SHP77 treated with DMSO at 0.1 percent for 48 hours (cell line): ENCODE results near the gene PCDHGA7.
"Not testable (repeated sequence)": the region's sequence is repeated elsewhere in the genome, so short reads cannot be mapped to it uniquely, and the experiment has no call there.

ENCODE experiments used
- DNase-seq: peaks from one replicate; lab custom pipeline; 2025; lab: John Stamatoyannopoulos, UW

The PCDHGA7 gene

GRCh38 chr5:141398608-141399007 is 16.1 kb downstream of the PCDHGA7 start:
- DNase-seq: no peak

- DNase-seq: no peak
Measured at GRCh38 chr5:141399555-141400258, 17.2 kb downstream of the PCDHGA7 start.

GRCh38 chr5:141402553-141403243 is 20.2 kb downstream of the PCDHGA7 start, which contains the start of gene PCDHGA9:
Gene PCDHGA9, plus strand, starts transcription at chr5:141402778. Its CDS starts 175 bp downstream, at chr5:141402953.
- no peak for DNase-seq

- no peak for DNase-seq
Measured at GRCh38 chr5:141403387-141403786, 20.8 kb downstream of the PCDHGA7 start.

GRCh38 chr5:141407790-141408505 is 25.4 kb downstream of the PCDHGA7 start, which contains the start of gene PCDHGB6:
Gene PCDHGB6, plus strand, starts transcription at chr5:141408021. Its CDS starts 182 bp downstream, at chr5:141408203.
- not testable (repeated sequence) for DNase-seq

GRCh38 chr5:141409598-141410306 is 27.2 kb downstream of the PCDHGA7 start:
- DNase-seq: no peak

GRCh38 chr5:141411575-141411974 is 29.0 kb downstream of the PCDHGA7 start:
- no peak for DNase-seq

- DNase-seq: no peak
Measured at GRCh38 chr5:141412854-141413539, 30.5 kb downstream of the PCDHGA7 start, which contains the start of gene PCDHGA10. Gene PCDHGA10, plus strand, starts transcription at chr5:141412987. Its CDS starts 189 bp downstream, at chr5:141413176.

- DNase-seq: no peak
Measured at GRCh38 chr5:141413540-141414069, 31.1 kb downstream of the PCDHGA7 start.

GRCh38 chr5:141414548-141415274 is 32.2 kb downstream of the PCDHGA7 start:
- DNase-seq: not testable (repeated sequence)

GRCh38 chr5:141415275-141415618 is 32.7 kb downstream of the PCDHGA7 start:
- DNase-seq: not testable (repeated sequence)

- DNase-seq: not testable (repeated sequence)
Measured at GRCh38 chr5:141417494-141418172, 35.1 kb downstream of the PCDHGA7 start, which contains the start of gene PCDHGB7. Gene PCDHGB7, plus strand, starts transcription at chr5:141417677. Its CDS starts 183 bp downstream, at chr5:141417860.

- no peak for DNase-seq
Measured at GRCh38 chr5:141419074-141419880, 36.7 kb downstream of the PCDHGA7 start.

- no peak for DNase-seq
Measured at GRCh38 chr5:141420855-141421488, 38.4 kb downstream of the PCDHGA7 start, which contains the start of gene PCDHGA11. Gene PCDHGA11, plus strand, starts transcription at chr5:141421051. Its CDS starts 177 bp downstream, at chr5:141421228.

- DNase-seq: no peak
Measured at GRCh38 chr5:141421489-141421855, 38.9 kb downstream of the PCDHGA7 start.

- no peak for DNase-seq
Measured at GRCh38 chr5:141422742-141423291, 40.3 kb downstream of the PCDHGA7 start.

GRCh38 chr5:141427783-141428426 is 45.4 kb downstream of the PCDHGA7 start:
- no peak for DNase-seq
